IPS-NIHi7 (cell line): ENCODE data around the gene PRR13.
"Not testable (repeated sequence)": the region's sequence is repeated elsewhere in the genome, so short reads cannot be mapped to it uniquely, and the experiment has no call there.

ENCODE experiments used
- DNase-seq: peaks from one replicate; pipeline ENCODE4 v3.0.0; 2012; ENCODE audit warnings: mixed read lengths; ENCODE audit errors: extremely low spot score

The PRR13 gene

GRCh38 chr12:53435326-53435725 lies 6.2 kb upstream of the PRR13 start:
- DNase-seq: not testable (repeated sequence)

DNA sequence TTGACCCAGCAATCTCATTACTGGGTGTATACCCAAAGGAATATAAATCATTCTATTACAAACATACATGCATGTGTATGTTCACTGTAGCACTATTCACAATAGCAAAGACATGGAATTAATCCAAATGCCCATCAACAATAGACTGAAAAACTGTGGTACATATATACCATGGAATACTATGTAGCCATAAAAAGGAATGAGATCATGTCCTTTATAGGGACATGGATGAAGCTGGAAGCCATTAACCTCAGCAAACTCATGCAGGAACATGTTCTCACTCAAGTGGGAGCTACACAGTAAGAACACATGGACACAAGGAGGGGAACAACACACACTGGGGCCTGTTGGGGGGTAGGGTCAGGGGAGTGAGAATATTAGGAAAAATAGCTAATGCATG lies 2.0 kb upstream of the PRR13 start:
- DNase-seq: not testable (repeated sequence)

DNA sequence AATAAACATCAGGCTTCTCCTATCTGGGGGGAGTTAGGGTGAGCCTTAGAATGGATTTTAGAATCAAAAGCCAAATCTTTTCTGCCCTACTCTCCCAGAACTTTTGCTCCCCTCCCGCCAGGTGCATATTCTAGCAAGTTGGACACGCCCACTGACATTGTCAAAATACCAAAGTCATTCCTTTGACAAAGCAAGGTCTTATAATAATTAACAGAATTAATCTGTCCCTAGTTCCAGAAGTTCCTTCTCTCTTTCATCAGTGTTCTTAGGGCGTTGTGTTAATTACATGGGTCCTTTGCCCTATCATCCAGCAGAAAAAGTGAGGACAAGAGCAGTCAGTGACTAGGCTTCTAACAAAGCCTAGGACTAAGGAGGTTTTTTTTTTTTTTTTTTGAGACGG lies 2.4 kb downstream of the PRR13 start:
- no peak for DNase-seq

DNA sequence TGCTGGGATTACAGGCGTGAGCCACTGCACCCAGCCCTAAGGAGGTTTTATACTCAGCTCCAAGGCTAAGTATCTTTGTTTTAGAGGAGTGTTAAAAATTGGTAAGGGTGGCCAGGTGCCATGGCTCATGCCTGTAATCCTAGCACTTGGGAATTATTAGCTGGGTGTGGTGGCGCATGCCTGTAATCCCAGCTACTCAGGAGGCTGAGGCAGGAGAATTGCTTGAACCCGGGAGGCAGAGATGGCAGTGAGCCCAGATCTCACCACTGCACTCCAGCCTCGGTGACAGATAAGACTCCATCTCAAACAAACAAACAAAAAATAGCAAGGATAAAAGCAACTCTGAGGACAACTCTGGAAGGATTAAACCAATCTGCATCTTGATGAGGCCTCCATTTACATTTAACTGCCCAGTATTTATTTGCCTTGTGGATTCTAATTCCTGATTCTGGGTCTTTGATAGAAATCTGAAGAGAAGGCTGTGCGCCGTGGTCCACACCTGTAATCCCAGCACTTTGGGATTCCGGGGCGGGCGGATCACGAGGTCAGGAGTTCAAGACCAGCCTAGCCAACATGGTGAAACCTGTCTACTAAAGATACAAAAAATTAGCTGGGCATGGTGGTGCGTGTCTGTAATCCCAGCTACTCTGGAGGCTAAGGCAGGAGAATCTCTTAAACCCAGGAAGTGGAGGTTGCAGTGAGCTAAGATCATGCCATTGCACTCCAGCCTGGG lies 3.2 kb downstream of the PRR13 start:
- not testable (repeated sequence) for DNase-seq

GRCh38 chr12:53450936-53451335 lies 9.4 kb downstream of the PRR13 start:
- DNase-seq: no peak

DNA sequence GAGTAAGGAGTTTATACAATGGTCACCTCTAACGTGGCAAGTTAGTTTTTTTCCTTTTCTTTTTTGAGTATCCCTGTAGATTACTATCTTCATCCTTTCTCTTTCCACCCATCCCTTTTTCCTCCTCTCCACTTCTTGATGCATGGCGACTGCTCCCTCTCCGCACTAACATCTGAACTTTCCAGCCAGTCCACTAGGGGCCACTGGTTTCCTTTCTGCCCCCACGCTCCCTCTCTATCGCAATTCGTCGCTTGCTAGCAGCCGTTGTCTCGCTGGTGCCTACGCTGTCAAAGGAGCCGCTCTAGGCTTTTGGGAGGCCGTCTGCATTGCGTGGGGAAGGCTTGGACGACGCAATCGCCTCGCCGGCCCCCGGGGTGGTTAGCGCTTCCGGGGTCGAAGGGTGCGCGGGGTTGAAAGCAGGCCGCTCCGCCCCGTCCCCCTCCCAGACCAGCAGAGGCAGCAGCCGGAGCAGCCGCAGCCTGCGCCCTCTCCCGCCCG lies 10.2 kb downstream of the PRR13 start, which contains the start of gene PCBP2:
PCBP2 (plus strand) TSS at position 442 of the 498 bp plus-strand sequence. CDS start 2,699 bp downstream, outside the sequence.
- DNase-seq: peak; percentile 96

DNA sequence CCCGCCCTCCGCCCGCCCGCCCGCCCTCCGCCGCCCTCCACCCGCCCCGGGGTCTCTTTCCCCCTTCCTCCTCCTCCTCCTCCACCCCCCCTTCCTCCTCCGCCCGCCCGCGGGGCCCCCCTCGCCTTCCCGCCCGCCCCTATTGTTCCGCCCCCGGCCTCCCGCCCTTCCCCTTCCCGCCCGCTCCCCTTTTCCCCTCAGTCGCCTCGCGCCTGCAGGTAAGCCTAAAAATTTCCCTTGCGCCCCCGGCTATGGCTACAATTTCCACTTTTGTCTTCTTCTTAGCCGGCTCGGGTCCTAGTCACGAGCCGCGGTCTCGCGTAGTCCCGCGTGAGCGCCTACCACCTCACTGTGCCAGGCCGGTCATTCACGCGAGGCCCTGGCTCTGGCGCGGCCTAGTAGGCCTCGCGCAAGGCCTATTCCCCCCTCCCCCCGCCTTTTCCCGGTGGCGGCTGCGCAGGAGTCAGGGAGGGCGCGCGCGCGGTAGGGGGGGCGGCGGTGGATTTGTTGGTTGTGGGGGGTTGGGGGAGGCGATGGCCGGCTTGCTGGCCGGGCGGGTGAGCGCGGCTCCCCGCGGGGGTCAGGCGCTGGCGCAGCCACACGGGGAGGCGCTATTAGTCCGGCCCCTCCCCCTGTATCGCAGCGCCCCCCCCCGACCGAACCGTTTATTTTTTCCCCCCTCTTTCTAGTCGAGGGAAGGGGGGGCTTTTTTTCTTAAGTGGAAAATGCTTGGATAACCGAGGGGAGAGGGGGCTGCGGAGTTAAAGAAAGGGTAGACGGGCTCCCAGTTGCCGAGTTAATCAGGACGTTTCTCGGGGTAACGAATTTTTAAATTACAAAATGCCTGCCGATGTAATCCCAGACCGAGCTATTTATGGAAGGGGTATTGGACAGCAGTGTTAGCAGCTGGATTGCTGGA lies 10.9 kb downstream of the PRR13 start:
- DNase-seq: peak; percentile 85

DNA sequence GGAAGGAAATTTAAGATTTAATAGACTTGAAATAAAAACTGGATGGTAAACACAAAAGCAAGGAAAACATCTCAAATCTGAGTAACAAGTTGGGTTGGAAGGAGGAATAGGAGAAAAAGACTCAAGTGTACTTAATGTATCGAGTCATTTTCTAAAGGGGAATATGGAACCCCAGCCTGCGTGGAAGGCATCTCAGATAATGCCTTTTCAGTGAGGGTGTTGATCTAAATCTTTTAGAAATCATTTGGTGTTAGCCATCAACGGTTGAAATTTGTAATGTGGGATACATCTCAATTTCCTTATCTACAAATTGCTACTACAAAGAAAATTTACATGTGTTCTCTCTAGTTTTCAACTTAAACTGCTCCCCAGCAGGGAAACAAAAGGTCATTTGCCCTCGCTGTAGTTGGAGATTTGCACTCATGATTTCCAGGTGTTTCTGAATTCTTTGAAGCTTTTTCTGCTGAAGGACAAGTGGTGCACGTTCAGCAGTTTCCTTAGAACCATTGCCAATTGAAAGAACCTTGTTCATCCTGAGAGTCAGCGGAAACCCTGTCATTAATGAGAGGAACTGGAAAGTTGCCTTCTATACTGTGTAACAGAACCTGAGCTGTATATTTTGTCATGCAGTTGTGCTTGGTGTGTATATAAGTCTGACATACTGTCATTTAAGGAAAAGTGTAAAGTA lies 12.6 kb downstream of the PRR13 start:
- DNase-seq: no peak

- DNase-seq: no peak
These were observed 13.2 kb downstream of the PRR13 start for GRCh38 chr12:53454707-53455106.

- DNase-seq: no peak
These were observed 15.3 kb downstream of the PRR13 start for GRCh38 chr12:53456654-53457366.

DNA sequence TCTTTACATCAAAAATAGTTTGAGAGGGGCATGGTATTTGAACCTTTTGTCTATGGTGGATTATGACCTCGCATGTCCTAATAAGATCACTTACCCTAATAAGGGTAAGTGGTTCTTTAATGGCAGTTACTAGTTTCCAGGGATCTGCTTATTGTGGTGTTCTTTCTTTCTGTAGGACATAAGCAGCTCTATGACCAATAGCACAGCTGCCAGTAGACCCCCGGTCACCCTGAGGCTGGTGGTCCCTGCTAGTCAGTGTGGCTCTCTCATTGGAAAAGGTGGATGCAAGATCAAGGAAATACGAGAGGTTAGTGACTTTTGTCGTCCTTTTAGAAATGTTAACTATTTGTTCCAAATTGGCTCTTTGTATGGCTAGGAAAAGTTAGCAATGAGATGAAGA lies 17.6 kb downstream of the PRR13 start:
- DNase-seq: no peak

DNA sequence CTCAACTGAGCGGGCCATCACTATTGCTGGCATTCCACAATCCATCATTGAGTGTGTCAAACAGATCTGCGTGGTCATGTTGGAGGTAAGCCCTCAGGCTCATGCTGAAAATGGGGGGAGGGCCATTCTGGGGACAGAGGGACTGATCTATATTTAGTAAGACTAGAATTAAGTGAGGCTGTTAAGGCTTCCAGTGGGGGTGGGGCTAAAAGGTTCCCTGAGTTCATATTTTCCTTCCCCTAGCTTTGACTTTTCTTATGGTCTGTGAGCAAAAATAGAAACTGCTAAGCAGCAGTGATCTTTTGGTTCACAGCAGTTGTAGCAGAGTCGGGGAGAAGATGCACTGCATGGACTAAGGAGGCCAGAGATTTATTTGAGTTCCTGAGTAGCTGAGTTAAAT lies 19.5 kb downstream of the PRR13 start:
- DNase-seq: no peak

- no peak for DNase-seq
These were observed 20.1 kb downstream of the PRR13 start for GRCh38 chr12:53461591-53461990.

DNA sequence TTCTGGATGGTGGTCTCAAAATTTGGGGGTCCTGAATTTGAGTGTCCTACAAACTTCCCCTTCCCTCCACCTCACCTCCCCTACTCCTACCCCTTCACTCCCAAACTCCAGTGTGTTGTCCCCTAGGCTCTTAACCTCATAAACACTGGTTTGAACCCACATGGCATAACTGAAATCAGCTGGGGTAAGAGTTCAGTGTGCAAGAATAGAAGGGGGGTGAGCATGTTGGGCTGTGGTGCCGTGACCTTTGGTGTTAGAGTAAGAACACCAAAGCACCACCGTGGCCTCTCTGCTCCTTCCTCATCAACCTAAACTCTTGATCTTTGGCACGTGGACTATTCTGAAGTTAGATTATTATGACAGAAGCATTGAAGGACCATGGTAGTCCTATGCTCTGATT lies 21.4 kb downstream of the PRR13 start:
- DNase-seq: no peak

GRCh38 chr12:53463802-53464560 lies 22.4 kb downstream of the PRR13 start:
- DNase-seq: no peak

GRCh38 chr12:53464685-53465418 lies 23.3 kb downstream of the PRR13 start:
- no peak for DNase-seq

- DNase-seq: no peak
These were observed 24.1 kb downstream of the PRR13 start for GRCh38 chr12:53465679-53466078.

- no peak for DNase-seq
These were observed 25.1 kb downstream of the PRR13 start for GRCh38 chr12:53466640-53467039.

DNA sequence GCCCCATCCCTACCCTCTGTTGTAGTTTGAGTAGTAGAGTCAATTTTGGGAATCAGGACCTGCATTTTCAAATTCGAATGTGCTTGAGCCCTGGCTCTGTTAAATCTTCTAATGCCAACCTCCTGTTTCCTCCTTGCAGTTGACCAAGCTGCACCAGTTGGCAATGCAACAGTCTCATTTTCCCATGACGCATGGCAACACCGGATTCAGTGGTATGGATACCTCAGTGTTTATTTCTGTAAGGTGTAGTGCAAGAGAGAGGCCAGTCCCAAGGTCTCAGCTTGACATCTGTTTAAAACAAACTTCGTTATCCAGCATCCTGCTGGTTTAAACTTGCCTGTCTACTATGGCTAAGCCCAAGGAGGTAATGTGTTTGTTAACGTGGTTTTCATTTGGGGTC lies 25.5 kb downstream of the PRR13 start:
- no peak for DNase-seq

DNA sequence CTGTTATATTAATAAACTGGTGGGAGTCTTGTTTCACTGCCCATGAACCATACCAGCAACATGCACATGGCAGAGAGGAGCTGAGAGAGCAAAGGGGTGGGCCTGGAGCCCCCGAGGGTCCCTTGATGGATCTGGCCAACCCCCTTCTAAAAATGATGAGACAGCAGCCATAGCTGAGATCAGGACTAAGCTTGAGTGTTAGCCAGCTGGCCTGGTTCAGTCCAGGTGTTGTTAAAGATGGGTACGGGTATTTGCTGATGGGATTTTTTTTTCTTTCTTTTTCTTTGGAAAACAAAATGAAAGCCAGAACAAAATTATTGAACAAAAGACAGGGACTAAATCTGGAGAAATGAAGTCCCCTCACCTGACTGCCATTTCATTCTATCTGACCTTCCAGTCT lies 26.3 kb downstream of the PRR13 start:
- DNase-seq: no peak
